Measurements from ENCODE around the gene GAS6. TPM values are rescaled to one million over a fixed set of nuclear protein-coding genes. Genes with fewer than 3 reads are reported as not detected.
"Not testable (repeated sequence)": the region's sequence is repeated elsewhere in the genome, so short reads cannot be mapped to it uniquely, and the experiment has no call there.

The GAS6 gene
- total and polyA plus RNA-seq, 2 donors (not counting 1 experiment from before 2014, with no cell fraction given): 0.25 to 0.78 TPM

GRCh38 chr13:113874177-113874576 lies 10.3 kb upstream of the GAS6 start:
- H3K27ac ChIP-seq (ENCODE audit: low read length in 2 of 2): no peak overlapping the region
- no peaks in the 10 kb centered on the region for H3K9me3 Mint-ChIP-seq (ENCODE audit: insufficient read depth)
- ATAC-seq (ENCODE audit: low read depth) (no peak), DNase-seq (no peak)
- POLR2A ChIA-PET: no interaction called here
- 85% methylated on average over 10 of the region's 10 CpGs for whole genome bisulfite sequencing (ENCODE audit: insufficient coverage)
- H3K4me1 Mint-ChIP-seq: peaks cover 4% of the 10 kb centered on the region
- H4K20me1 ChIP-seq (ENCODE audit: control insufficient read depth, insufficient read depth, low read length, poor library complexity, severe bottlenecking): no peaks in the 10 kb centered on the region
- H3K79me2 ChIP-seq (ENCODE audit: control insufficient read depth, insufficient read depth, low read length): no peaks in the 10 kb centered on the region
- no peak overlapping the region for H3K27ac Mint-ChIP-seq
- H3K27me3 Mint-ChIP-seq: peaks cover 49% of the 10 kb centered on the region
- H3K4me1 ChIP-seq (ENCODE audit: control insufficient read depth in 2 of 2, insufficient read depth in 2 of 2, low read length in 2 of 2): no peaks in the 10 kb centered on the region
- H3K9ac ChIP-seq (ENCODE audit: low read length): no peak overlapping the region
- no peak overlapping the region for H3K4me3 Mint-ChIP-seq
- H3K27me3 ChIP-seq (replicated peaks in 1 of 4; ENCODE audit: control extremely low read depth in 1 of 4, control insufficient read depth in 3 of 4, insufficient read depth in 4 of 4, low read length in 3 of 4): peaks cover 0 to 17% (median 4%) of the 10 kb centered on the region in 4 experiments
- TF ChIP-seq CTCF (IDR thresholded peaks at IDR 0.05) (no peak), EZH2 (IDR thresholded peaks at IDR 0.05; ENCODE audit: borderline replicate concordance, insufficient read depth, low read depth, low read length, poor library complexity, severe bottlenecking) (no peak)
- H2AFZ ChIP-seq (ENCODE audit: insufficient read depth, low read depth, low read length, poor library complexity, severe bottlenecking): no peak overlapping the region
- no peak overlapping the region for H3K4me2 ChIP-seq (replicated peaks; ENCODE audit: low read depth, low read length, poor library complexity, severe bottlenecking)
- CTCF ChIA-PET: no interaction called here
- H3K9me3 ChIP-seq (ENCODE audit: control extremely low read depth in 1 of 3, control insufficient read depth in 2 of 3, insufficient read depth in 1 of 3, low read length in 2 of 3): peaks cover 0 to 31% (median 0%) of the 10 kb centered on the region in 3 donors
- intact Hi-C loops (cut with micrococcal nuclease): no loop called here
- no peaks in the 10 kb centered on the region for H3K36me3 ChIP-seq (replicated peaks in 1 of 2; ENCODE audit: control extremely low read depth in 1 of 2, control insufficient read depth in 1 of 2, extremely low read depth in 1 of 2, insufficient read depth in 2 of 2, low read length in 1 of 2)
- no peak overlapping the region for H3K4me3 ChIP-seq (ENCODE audit: control extremely low read depth in 1 of 5, extremely low read depth in 1 of 5, insufficient read depth in 1 of 5, low read depth in 2 of 5, low read length in 4 of 5)

- WGBS (ENCODE audit: insufficient coverage): no CpG with 5 or more reads among the region's 4 CpGs
- ATAC-seq (ENCODE audit: low read depth) (no peak), DNase-seq (no peak)
- Histone ChIP-seq H3K4me1 (ENCODE audit: control insufficient read depth in 2 of 2, insufficient read depth in 2 of 2, low read length in 2 of 2) (peaks cover 5% of the 10 kb centered on the region in 2 donors), H3K27ac (ENCODE audit: low read length in 2 of 2) (no peak overlapping the region), H3K79me2 (ENCODE audit: control insufficient read depth, insufficient read depth, low read length) (no peaks in the 10 kb centered on the region), H3K27me3 (replicated peaks in 1 of 4; ENCODE audit: control extremely low read depth in 1 of 4, control insufficient read depth in 3 of 4, insufficient read depth in 4 of 4, low read length in 3 of 4) (peaks cover 0 to 26% (median 21%) of the 10 kb centered on the region in 4 experiments), H3K9ac (ENCODE audit: low read length) (no peak overlapping the region), H2AFZ (ENCODE audit: insufficient read depth, low read depth, low read length, poor library complexity, severe bottlenecking) (no peak overlapping the region), H3K36me3 (replicated peaks in 1 of 2; ENCODE audit: control extremely low read depth in 1 of 2, control insufficient read depth in 1 of 2, extremely low read depth in 1 of 2, insufficient read depth in 2 of 2, low read length in 1 of 2) (no peaks in the 10 kb centered on the region), H4K20me1 (ENCODE audit: control insufficient read depth, insufficient read depth, low read length, poor library complexity, severe bottlenecking) (no peaks in the 10 kb centered on the region), H3K4me2 (replicated peaks; ENCODE audit: low read depth, low read length, poor library complexity, severe bottlenecking) (no peak overlapping the region), H3K9me3 (ENCODE audit: control extremely low read depth in 1 of 3, control insufficient read depth in 2 of 3, insufficient read depth in 1 of 3, low read length in 2 of 3) (peaks cover 0 to 14% (median 0%) of the 10 kb centered on the region in 3 donors), H3K4me3 (ENCODE audit: control extremely low read depth in 1 of 5, extremely low read depth in 1 of 5, insufficient read depth in 1 of 5, low read depth in 2 of 5, low read length in 4 of 5) (no peak overlapping the region)
- intact Hi-C loops (cut with micrococcal nuclease): no loop called here
- no peak overlapping the region for H3K27ac Mint-ChIP-seq
- H3K27me3 Mint-ChIP-seq: peaks cover 64% of the 10 kb centered on the region
- H3K4me3 Mint-ChIP-seq: no peak overlapping the region
- H3K9me3 Mint-ChIP-seq (ENCODE audit: insufficient read depth): peaks cover 4% of the 10 kb centered on the region
- H3K4me1 Mint-ChIP-seq: peaks cover 5% of the 10 kb centered on the region
- no peak for TF ChIP-seq CTCF (IDR thresholded peaks at IDR 0.05)
- no peak for TF ChIP-seq EZH2 (IDR thresholded peaks at IDR 0.05; ENCODE audit: borderline replicate concordance, insufficient read depth, low read depth, low read length, poor library complexity, severe bottlenecking)
- POLR2A ChIA-PET: no interaction called here
- CTCF ChIA-PET: no interaction called here
Measured at GRCh38 chr13:113869263-113869662, 5.4 kb upstream of the GAS6 start.

- intact Hi-C loops (cut with micrococcal nuclease); POLR2A ChIA-PET; DNase-seq; H3K9ac ChIP-seq (ENCODE audit: low read length); H3K4me3 ChIP-seq (ENCODE audit: control extremely low read depth in 1 of 5, extremely low read depth in 1 of 5, insufficient read depth in 1 of 5, low read depth in 2 of 5, low read length in 4 of 5); H3K9me3 ChIP-seq (ENCODE audit: control extremely low read depth in 1 of 3, control insufficient read depth in 2 of 3, insufficient read depth in 1 of 3, low read length in 2 of 3); CTCF ChIA-PET; H3K36me3 ChIP-seq (replicated peaks in 1 of 2; ENCODE audit: control extremely low read depth in 1 of 2, control insufficient read depth in 1 of 2, extremely low read depth in 1 of 2, insufficient read depth in 2 of 2, low read length in 1 of 2); H2AFZ ChIP-seq (ENCODE audit: insufficient read depth, low read depth, low read length, poor library complexity, severe bottlenecking); H3K4me2 ChIP-seq (replicated peaks; ENCODE audit: low read depth, low read length, poor library complexity, severe bottlenecking); H3K27ac Mint-ChIP-seq; ATAC-seq (ENCODE audit: low read depth); H3K79me2 ChIP-seq (ENCODE audit: control insufficient read depth, insufficient read depth, low read length); H3K9me3 Mint-ChIP-seq (ENCODE audit: insufficient read depth); H4K20me1 ChIP-seq (ENCODE audit: control insufficient read depth, insufficient read depth, low read length, poor library complexity, severe bottlenecking); H3K27ac ChIP-seq (ENCODE audit: low read length in 2 of 2); H3K4me3 Mint-ChIP-seq: not testable (repeated sequence)
- Histone ChIP-seq H3K27me3 (replicated peaks in 1 of 4; ENCODE audit: control extremely low read depth in 1 of 4, control insufficient read depth in 3 of 4, insufficient read depth in 4 of 4, low read length in 3 of 4) (peaks cover 0 to 26% (median 20%) of the 10 kb centered on the region in 4 experiments), H3K4me1 (ENCODE audit: control insufficient read depth in 2 of 2, insufficient read depth in 2 of 2, low read length in 2 of 2) (peaks cover 10 to 15% of the 10 kb centered on the region in 2 donors)
- peaks cover 10% of the 10 kb centered on the region for H3K4me1 Mint-ChIP-seq
- 57% methylated on average over 2 of the region's 5 CpGs for WGBS (ENCODE audit: insufficient coverage)
- H3K27me3 Mint-ChIP-seq: peaks cover 61% of the 10 kb centered on the region
Measured at GRCh38 chr13:113867913-113868312, 4.0 kb upstream of the GAS6 start.
